ENCODE data around the gene ADAMTS13.

ADAMTS13 gene

DNA sequence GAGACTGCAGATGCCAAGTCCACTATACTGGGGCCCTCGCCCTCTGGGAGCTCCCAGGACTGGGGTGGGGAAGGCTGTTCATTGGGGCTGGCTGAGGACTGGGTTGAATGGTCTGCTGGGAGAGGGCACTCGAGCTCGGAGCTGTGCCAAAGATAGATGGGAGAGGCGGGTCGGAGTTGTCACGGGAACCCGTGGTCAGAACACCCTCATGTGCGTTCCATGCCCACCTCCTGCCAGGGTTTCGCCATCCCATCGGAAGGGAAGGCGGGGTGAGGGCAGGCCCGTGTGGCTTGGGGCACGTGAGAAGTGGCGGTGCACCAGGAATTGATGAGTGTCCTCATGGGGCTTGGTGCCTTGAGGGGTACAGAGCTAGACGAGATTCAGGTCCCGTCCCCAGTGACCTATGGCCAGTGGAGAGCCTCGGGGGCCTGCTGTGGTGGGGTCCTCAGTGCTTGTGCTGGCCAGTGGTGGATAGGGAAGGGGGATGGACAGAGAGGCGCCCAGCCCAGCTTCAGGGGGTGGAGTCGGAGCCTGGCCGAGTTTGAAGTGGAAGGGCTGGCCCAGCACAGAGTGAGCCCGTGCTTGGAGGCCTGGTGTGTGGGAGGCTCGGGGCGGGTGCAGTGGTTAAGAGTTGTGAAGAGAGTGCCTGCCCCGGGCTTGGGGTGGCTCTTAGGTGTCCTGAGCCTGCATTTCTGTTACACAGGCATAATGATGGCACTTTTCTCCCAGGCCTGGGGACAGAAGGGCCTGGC lies 41.9 kb downstream of the ADAMTS13 start:
- Mint-ChIP-seq H3K27ac (peak overlapping the region; percentile 81), H3K4me1 (peaks cover 43% of the 10 kb centered on the region), H3K36me3 (peaks cover 9% of the 10 kb centered on the region), H3K4me3 (no peak overlapping the region), H3K9me3 (no peaks in the 10 kb centered on the region), H3K27me3 (no peaks in the 10 kb centered on the region)
- ATAC-seq: no peak

DNA sequence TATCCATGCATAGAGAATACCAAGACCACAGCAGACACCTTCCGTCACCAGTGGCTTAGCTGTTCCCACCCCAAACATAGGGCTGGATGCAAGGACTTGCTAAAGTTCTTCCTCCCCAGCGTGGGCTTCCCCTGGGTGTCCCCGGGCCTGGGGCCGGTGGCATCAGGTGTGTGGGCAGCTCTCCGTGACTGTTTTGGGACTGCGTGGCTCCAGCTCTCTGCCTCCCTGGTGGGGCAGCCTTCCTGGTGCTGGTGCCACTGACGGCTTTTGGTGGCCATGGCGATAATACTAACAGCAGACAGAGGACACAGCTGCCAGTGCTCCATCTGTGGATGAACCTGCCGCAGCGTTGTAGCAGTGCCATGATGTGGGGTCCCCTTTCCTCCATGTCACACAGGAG lies 42.5 kb downstream of the ADAMTS13 start:
- Mint-ChIP-seq H3K27ac (peak overlapping the region; percentile 81), H3K36me3 (peaks cover 9% of the 10 kb centered on the region), H3K4me1 (peaks cover 46% of the 10 kb centered on the region), H3K4me3 (no peak overlapping the region), H3K27me3 (no peaks in the 10 kb centered on the region), H3K9me3 (no peaks in the 10 kb centered on the region)
- no peak for ATAC-seq

DNA sequence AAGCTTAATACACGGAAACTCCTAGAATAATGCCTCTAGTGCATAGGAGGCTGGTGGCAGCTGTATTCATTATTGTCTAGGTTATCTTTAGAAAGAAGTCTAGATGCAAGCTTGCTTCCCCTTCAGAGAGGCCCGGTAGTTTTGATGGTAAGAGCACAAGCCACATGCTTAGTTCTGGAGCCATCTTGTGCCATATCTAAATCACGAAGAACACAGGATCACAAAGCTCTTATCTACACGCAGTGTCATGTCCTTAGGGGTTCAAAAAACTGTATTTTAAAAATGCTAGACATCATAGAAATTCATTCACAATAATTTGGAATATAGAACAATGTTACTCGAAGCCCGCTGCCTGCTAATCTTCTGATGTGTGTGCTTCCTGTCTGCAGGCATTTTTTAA lies 43.8 kb downstream of the ADAMTS13 start:
- H3K27ac Mint-ChIP-seq: no peak overlapping the region
- H3K4me1 Mint-ChIP-seq: peaks cover 52% of the 10 kb centered on the region
- no peak for ATAC-seq

DNA sequence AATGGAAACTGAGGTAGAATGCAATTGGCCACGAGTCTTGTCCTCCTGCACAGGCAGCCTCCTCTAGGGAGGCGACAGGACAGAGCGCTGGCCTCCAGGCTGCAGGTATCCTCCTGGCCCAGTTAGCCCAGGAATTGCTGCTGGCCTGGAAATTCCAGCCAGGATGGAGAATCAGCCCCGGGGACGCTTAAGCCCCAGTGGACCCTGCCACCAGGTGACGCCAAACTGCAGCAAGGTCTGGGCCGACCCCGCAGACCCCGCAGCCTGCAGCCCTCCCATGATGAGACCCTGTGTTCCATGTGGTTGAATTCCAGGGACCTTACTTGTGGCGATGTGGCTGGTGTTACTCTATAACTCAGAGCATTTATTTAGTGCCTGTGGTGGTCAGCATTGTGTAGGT lies 44.9 kb downstream of the ADAMTS13 start:
- Mint-ChIP-seq H3K4me3 (no peak overlapping the region), H3K27ac (no peak overlapping the region), H3K4me1 (peaks cover 49% of the 10 kb centered on the region), H3K9me3 (no peaks in the 10 kb centered on the region), H3K27me3 (no peaks in the 10 kb centered on the region), H3K36me3 (peaks cover 23% of the 10 kb centered on the region)
- ATAC-seq: no peak

More for the DNA sequence above, 43.8 kb downstream of the ADAMTS13 start:
- Mint-ChIP-seq H3K9me3 (no peaks in the 10 kb centered on the region), H3K4me3 (no peak overlapping the region), H3K36me3 (peaks cover 16% of the 10 kb centered on the region), H3K27me3 (no peaks in the 10 kb centered on the region)

DNA sequence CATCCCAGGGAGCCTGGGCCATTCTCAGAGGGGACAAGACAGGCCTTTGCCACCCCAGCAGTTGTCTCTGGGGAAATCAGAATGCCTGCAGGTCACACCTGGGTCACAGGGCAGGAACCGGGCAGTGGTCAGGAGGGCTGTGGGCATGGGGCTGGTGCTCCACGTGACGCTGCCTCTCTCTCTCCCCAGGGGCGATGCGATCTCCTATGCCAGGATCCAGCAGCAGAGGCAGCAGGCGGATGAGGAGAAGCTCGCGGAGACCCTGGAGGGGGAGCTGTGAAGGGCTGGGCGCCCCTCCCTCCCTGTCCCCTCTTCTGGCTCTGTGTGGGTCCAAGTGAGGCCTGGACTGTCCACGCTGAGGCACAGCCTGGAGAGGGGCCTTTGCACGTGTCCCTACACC lies 46.2 kb downstream of the ADAMTS13 start:
- ATAC-seq: peak; percentile 4

DNA sequence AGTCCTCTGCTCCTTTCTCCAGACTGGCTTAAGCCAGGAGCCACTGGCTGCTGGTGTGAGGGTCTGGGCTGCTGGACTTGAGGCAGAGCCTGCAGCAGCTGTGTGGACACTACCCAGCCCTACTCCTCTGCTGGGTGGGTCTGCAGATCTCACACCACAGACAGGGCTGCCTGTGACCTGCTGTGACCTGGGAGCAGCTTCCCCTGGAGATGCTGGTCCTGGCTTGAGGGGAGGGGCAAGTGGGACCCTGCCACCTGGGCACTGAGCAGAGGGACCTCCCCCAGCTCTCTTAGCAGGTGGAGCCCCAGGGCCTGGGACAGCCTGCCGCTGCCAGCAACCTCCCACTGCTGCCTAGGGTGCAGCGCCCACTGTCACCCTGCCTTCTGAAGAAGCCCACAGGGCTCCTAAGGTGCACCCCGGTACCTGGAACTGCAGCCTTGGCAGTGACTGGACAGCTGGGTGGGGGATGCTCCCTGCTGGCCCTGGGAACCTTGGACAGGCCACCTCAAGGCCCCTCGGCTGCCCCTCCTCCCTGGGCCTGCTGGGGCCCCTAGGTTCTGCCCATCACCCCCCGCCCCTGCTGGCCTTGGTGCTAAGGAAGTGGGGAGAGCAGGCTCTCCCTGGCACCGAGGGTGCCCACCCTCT lies 46.7 kb downstream of the ADAMTS13 start:
- Mint-ChIP-seq H3K27me3 (no peaks in the 10 kb centered on the region), H3K4me1 (peaks cover 31% of the 10 kb centered on the region), H3K36me3 (peaks cover 25% of the 10 kb centered on the region), H3K4me3 (no peak overlapping the region), H3K9me3 (no peaks in the 10 kb centered on the region), H3K27ac (no peak overlapping the region)
- peak; percentile 16 for ATAC-seq

More for the DNA sequence above, 46.2 kb downstream of the ADAMTS13 start:
- Mint-ChIP-seq H3K9me3 (no peaks in the 10 kb centered on the region), H3K27me3 (no peaks in the 10 kb centered on the region), H3K36me3 (peaks cover 29% of the 10 kb centered on the region), H3K4me3 (no peak overlapping the region), H3K27ac (no peak overlapping the region), H3K4me1 (peaks cover 37% of the 10 kb centered on the region)

- H3K4me1 Mint-ChIP-seq: peaks cover 22% of the 10 kb centered on the region
- H3K4me3 Mint-ChIP-seq: no peak overlapping the region
- no peaks in the 10 kb centered on the region for H3K27me3 Mint-ChIP-seq
- H3K9me3 Mint-ChIP-seq: no peaks in the 10 kb centered on the region
- ATAC-seq: peak; percentile 9
- peaks cover 20% of the 10 kb centered on the region for H3K36me3 Mint-ChIP-seq
- peak overlapping the region; percentile 57 for H3K27ac Mint-ChIP-seq
Observed at GRCh38 chr9:133470427-133470924, 48.3 kb downstream of the ADAMTS13 start.

GRCh38 chr9:133470988-133471387 lies 48.8 kb downstream of the ADAMTS13 start:
- H3K36me3 Mint-ChIP-seq: peaks cover 22% of the 10 kb centered on the region

GRCh38 chr9:133471551-133472276 lies 49.5 kb downstream of the ADAMTS13 start:
- Mint-ChIP-seq H3K4me1 (peaks cover 32% of the 10 kb centered on the region), H3K27me3 (no peaks in the 10 kb centered on the region), H3K4me3 (no peak overlapping the region), H3K27ac (no peak overlapping the region), H3K36me3 (peaks cover 30% of the 10 kb centered on the region), H3K9me3 (no peaks in the 10 kb centered on the region)
- ATAC-seq: no peak

More at GRCh38 chr9:133470988-133471387, 48.8 kb downstream of the ADAMTS13 start:
- Mint-ChIP-seq H3K27ac (peak overlapping the region; percentile 57), H3K4me1 (peaks cover 24% of the 10 kb centered on the region), H3K27me3 (no peaks in the 10 kb centered on the region), H3K4me3 (no peak overlapping the region), H3K9me3 (no peaks in the 10 kb centered on the region)
- no peak for ATAC-seq

GRCh38 chr9:133472277-133472645 lies 50.1 kb downstream of the ADAMTS13 start:
- peaks cover 37% of the 10 kb centered on the region for H3K4me1 Mint-ChIP-seq
- H3K4me3 Mint-ChIP-seq: no peak overlapping the region
- no peak for ATAC-seq
- no peaks in the 10 kb centered on the region for H3K9me3 Mint-ChIP-seq
- no peak overlapping the region for H3K27ac Mint-ChIP-seq
- peaks cover 31% of the 10 kb centered on the region for H3K36me3 Mint-ChIP-seq
- H3K27me3 Mint-ChIP-seq: no peaks in the 10 kb centered on the region

DNA sequence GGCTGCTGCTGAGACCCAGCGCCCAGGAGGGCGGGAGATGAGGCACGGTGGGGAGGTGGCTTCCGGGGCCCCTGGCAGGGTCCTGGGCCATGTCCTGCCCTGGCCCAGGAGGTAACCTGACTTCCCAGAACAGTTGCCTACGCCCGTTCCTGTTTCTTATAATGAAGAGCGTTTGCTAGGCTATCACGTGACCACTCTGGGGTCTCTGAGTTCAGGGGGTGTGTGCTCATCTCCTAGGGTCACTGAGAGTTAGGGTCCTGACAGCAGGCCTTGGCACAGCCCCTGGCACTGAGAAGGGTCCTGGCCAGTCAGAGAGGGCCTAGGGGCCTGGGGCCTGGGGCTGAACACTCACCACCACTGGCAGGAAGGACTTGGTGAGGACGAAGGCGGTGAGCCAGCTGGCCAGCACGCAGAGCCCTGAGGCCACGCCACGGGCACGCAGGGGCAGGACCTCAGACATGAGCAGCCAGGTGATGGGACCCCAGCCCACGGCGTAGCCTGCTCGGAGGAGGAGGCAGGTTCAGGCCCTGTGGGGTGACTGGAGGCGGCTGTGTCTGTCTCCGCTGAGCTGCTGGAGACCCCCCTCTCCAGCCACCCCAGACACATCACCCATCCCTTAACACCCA lies 50.7 kb downstream of the ADAMTS13 start:
- peaks cover 31% of the 10 kb centered on the region for H3K36me3 Mint-ChIP-seq
- H3K4me3 Mint-ChIP-seq: no peak overlapping the region

DNA sequence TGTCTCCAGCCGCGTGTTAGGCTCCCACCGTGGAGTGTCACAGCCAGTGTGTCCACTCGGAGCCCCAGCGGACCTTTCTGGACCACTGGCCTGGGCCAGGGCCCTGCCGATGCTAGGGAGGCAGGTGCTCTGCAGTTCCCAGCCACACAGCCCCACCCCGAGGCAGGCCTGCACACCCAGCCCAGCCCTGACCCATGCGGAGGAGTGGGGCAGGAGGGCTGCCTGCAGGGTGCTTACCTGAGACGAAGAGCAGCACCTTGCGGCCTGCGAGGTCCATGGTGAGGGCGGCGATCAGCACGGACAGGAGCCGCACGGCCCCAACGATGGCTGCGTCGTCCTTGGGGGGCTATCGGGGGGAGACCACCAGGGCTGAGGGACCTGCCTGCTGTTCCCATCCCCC lies 51.6 kb downstream of the ADAMTS13 start:
- Mint-ChIP-seq H3K9me3 (no peaks in the 10 kb centered on the region), H3K4me1 (peaks cover 47% of the 10 kb centered on the region), H3K27ac (no peak overlapping the region), H3K36me3 (peaks cover 31% of the 10 kb centered on the region), H3K4me3 (no peak overlapping the region), H3K27me3 (no peaks in the 10 kb centered on the region)
- ATAC-seq: no peak

More for the DNA sequence above, 50.7 kb downstream of the ADAMTS13 start:
- Mint-ChIP-seq H3K9me3 (no peaks in the 10 kb centered on the region), H3K27me3 (no peaks in the 10 kb centered on the region), H3K27ac (no peak overlapping the region), H3K4me1 (peaks cover 43% of the 10 kb centered on the region)
- ATAC-seq: no peak

- H3K27me3 Mint-ChIP-seq: no peaks in the 10 kb centered on the region
- peaks cover 31% of the 10 kb centered on the region for H3K36me3 Mint-ChIP-seq
- no peak overlapping the region for H3K4me3 Mint-ChIP-seq
- no peak for ATAC-seq
- no peak overlapping the region for H3K27ac Mint-ChIP-seq
- H3K9me3 Mint-ChIP-seq: no peaks in the 10 kb centered on the region
- peaks cover 49% of the 10 kb centered on the region for H3K4me1 Mint-ChIP-seq
Observed at GRCh38 chr9:133474215-133474614, 52.0 kb downstream of the ADAMTS13 start.

GRCh38 chr9:133474853-133475252 lies 52.7 kb downstream of the ADAMTS13 start:
- peaks cover 51% of the 10 kb centered on the region for H3K4me1 Mint-ChIP-seq
- H3K27ac Mint-ChIP-seq: no peak overlapping the region
- no peak overlapping the region for H3K4me3 Mint-ChIP-seq
- no peak for ATAC-seq
- peaks cover 31% of the 10 kb centered on the region for H3K36me3 Mint-ChIP-seq
- no peaks in the 10 kb centered on the region for H3K27me3 Mint-ChIP-seq
- no peaks in the 10 kb centered on the region for H3K9me3 Mint-ChIP-seq
